Ascending aorta (tissue), 2 donors: ENCODE measurements around the gene PLEKHO2. TPM values are rescaled to one million over a fixed set of nuclear protein-coding genes. Genes with fewer than 3 reads are reported as not detected.

Experiments used
- DNase-seq, 2 donors: peaks; one replicate each; pipeline ENCODE4 v3.0.0-alpha.2; 2019; ENCODE audit warnings: low spot score in 2 of 2
- H3K27ac ChIP-seq, 2 donors: fragments of 200-600 bp; sonication (generic); one replicate each; pipeline ENCODE4 v1.5.1; 2016 to 2017; ENCODE audit warnings: mild to moderate bottlenecking in 1 of 2
- H3K27me3 ChIP-seq: fragments of 200-600 bp; sonication (generic); one replicate; pipeline ENCODE4 v1.5.1; 2017
- H3K36me3 ChIP-seq, 2 donors: fragments of 200-600 bp; sonication (generic); one replicate each; pipeline ENCODE4 v1.5.1; 2016
- H3K4me1 ChIP-seq, 2 donors: fragments of 200-600 bp; sonication (generic); one replicate each; pipeline ENCODE4 v1.5.1; 2016 to 2017; ENCODE audit warnings: mild to moderate bottlenecking in 1 of 2
- H3K4me3 ChIP-seq, 2 donors: fragments of 200-600 bp; sonication (generic); one replicate each; pipeline ENCODE4 v1.5.1; 2016 to 2017; ENCODE audit warnings: mild to moderate bottlenecking in 1 of 2
- H3K9me3 ChIP-seq, 2 donors: fragments of 200-600 bp; sonication (generic); one replicate each; pipeline ENCODE4 v1.5.1; 2016
- intact Hi-C: fragments of 100-400 bp; cut with DNase I; formaldehyde crosslinking; loops from one replicate; pipeline ENCODE4 v1.15.1; 2023
- total RNA-seq: library from RNA; depleted of rRNA; stranded (reverse); fragments of >200 nt; gene quantifications from one replicate; pipeline ENCODE4 v1.1.0, GENCODE V29; 2016
- TF ChIP-seq, protein P1 (sequence below), 3 experiments: fragments of 200-600 bp in 2 of 3; fragments of 450-650 bp in 1 of 3; sonication (generic) in 2 of 3; IDR thresholded peaks; one replicate each; pipeline ENCODE4 v1.5.1; 2016 to 2019; ENCODE audit warnings: antibody characterized with exemption in 3 of 3, mild to moderate bottlenecking in 1 of 3, moderate library complexity in 1 of 3

The PLEKHO2 gene
- total RNA-seq, 1 donor from 2014 or later, result 41.4 TPM

- H3K27ac ChIP-seq, result peak overlapping the region in 1 of 2 donors; percentile 30
- peaks cover 9 to 33% of the 10 kb centered on the region in 2 donors for H3K36me3 ChIP-seq
- peaks cover 21 to 32% of the 10 kb centered on the region in 2 donors for H3K4me1 ChIP-seq
- H3K9me3 ChIP-seq, result no peaks in the 10 kb centered on the region
- TF ChIP-seq, protein P1, sequence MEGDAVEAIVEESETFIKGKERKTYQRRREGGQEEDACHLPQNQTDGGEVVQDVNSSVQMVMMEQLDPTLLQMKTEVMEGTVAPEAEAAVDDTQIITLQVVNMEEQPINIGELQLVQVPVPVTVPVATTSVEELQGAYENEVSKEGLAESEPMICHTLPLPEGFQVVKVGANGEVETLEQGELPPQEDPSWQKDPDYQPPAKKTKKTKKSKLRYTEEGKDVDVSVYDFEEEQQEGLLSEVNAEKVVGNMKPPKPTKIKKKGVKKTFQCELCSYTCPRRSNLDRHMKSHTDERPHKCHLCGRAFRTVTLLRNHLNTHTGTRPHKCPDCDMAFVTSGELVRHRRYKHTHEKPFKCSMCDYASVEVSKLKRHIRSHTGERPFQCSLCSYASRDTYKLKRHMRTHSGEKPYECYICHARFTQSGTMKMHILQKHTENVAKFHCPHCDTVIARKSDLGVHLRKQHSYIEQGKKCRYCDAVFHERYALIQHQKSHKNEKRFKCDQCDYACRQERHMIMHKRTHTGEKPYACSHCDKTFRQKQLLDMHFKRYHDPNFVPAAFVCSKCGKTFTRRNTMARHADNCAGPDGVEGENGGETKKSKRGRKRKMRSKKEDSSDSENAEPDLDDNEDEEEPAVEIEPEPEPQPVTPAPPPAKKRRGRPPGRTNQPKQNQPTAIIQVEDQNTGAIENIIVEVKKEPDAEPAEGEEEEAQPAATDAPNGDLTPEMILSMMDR (IDR thresholded peaks at IDR 0.05), result no peak
- H3K4me3 ChIP-seq, result no peak overlapping the region
- intact Hi-C loops, result loop anchor here (10.0 kb wide), 1 partner anchor 437 kb away; the partner anchor contains the start of gene PARP16
- no peaks in the 10 kb centered on the region for H3K27me3 ChIP-seq
- no peak for DNase-seq
Observed at GRCh38 chr15:64847876-64848716, 6.4 kb downstream of the PLEKHO2 start.

DNA sequence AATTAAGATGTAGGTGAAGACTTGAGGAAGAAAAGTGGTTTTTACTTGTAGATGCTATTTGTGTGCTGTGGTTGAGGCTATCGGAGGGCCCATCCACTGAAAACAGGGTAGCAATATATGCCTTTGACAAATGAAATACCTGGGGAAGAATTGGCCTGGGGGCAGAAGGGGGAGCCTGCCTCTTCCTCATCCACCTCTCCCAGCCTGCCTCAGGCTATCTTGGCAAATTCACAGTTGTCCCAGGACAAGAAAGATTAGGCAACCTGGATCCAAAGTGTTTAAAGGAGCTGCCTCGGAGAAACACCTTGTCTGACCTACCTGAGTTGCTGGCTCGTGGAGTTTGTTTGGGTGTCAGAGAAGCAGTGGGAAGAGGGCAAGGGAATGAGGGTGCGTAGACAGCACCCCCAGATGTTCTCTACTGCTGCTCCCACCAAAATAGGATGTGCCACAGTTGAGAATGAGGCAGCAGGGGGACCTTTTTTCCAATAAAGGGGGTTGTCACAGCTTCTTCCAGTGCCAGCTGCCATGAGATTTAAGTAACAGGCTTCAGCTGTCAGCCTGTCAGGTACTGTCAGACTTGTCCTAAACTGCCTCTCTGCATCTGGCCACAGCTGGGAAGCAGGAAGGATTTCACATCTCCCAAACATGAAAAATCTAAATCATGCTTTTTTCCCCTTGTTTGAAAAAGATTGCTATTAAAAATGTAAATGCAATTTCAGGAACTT lies 9.2 kb downstream of the PLEKHO2 start:
- Histone ChIP-seq H3K27me3 (no peaks in the 10 kb centered on the region), H3K4me3 (no peak overlapping the region), H3K4me1 (peaks cover 8 to 11% of the 10 kb centered on the region in 2 donors), H3K27ac (peak overlapping the region; percentile 22 to 52), H3K36me3 (peaks cover 19 to 50% of the 10 kb centered on the region in 2 donors), H3K9me3 (no peaks in the 10 kb centered on the region)
- intact Hi-C loops, result no loop called here
- no peak for DNase-seq
- TF ChIP-seq, protein P1 (IDR thresholded peaks at IDR 0.05), result no peak

- intact Hi-C loops, result no loop called here
- Histone ChIP-seq H3K9me3 (no peaks in the 10 kb centered on the region), H3K27ac (peak overlapping the region; percentile 22 to 52), H3K4me1 (peaks cover 8 to 16% of the 10 kb centered on the region in 2 donors), H3K4me3 (no peak overlapping the region), H3K27me3 (no peaks in the 10 kb centered on the region), H3K36me3 (peaks cover 19 to 51% of the 10 kb centered on the region in 2 donors)
- DNase-seq, result no peak
- TF ChIP-seq, protein P1 (IDR thresholded peaks at IDR 0.05), result no peak
Observed at GRCh38 chr15:64851503-64851840, 9.8 kb downstream of the PLEKHO2 start.

DNA sequence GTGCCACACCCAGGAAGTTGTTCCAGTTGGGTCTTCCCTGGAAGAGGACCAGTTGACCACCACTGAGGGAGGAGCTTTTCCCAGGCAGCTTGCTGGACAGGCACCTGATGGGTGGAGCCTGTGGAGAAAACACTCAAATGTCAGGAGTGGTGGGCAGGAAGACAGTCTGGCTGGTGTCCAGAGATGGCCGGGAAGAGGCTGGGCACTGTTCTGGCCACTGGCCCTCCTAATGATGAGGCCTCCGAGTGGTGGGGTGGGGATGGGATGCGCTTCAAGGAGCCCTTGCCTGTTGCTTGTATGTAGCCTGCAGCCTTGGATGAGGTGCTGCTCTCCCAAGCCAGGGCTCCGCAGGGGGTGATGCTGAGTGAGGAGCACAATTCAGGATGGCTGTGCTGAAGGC lies 12.3 kb downstream of the PLEKHO2 start:
- H3K36me3 ChIP-seq, result peaks cover 19 to 36% of the 10 kb centered on the region in 2 donors
- no peak for DNase-seq
- TF ChIP-seq, protein P1 (IDR thresholded peaks at IDR 0.05), result no peak
- H3K27ac ChIP-seq, result peak overlapping the region; percentile 76 to 81
- H3K9me3 ChIP-seq, result no peaks in the 10 kb centered on the region
- no peaks in the 10 kb centered on the region for H3K27me3 ChIP-seq
- intact Hi-C loops, result no loop called here
- no peak overlapping the region for H3K4me3 ChIP-seq
- peaks cover 11 to 27% of the 10 kb centered on the region in 2 donors for H3K4me1 ChIP-seq

DNA sequence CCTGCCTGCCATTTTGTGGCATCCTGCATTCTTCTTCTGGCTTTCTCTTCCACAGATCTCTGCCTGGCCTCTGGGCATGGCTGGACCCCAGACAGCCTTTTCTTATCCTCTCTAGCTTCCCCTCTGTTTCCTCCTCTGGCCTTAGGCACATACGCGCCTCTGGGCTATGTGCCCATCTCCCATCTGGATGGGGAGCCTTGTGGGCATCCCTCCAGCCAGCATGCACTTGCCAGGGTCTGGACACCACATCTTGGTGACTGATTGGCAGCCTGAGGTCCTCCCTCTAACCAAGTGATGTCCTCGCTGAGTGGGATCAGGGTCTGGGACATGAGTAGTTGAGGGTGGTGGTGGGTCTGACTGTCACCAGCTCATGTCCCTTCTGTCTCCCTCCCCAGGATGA lies 12.8 kb downstream of the PLEKHO2 start:
- intact Hi-C loops, result no loop called here
- DNase-seq, result no peak
- peaks cover 11 to 27% of the 10 kb centered on the region in 2 donors for H3K4me1 ChIP-seq
- TF ChIP-seq, protein P1 (IDR thresholded peaks at IDR 0.05), result no peak
- H3K27ac ChIP-seq, result peak overlapping the region; percentile 76 to 81
- peaks cover 17 to 32% of the 10 kb centered on the region in 2 donors for H3K36me3 ChIP-seq
- no peaks in the 10 kb centered on the region for H3K9me3 ChIP-seq
- H3K4me3 ChIP-seq, result no peak overlapping the region
- H3K27me3 ChIP-seq, result no peaks in the 10 kb centered on the region
